Choroid plexus epithelial cell (primary cell): ENCODE measurements around the gene RET.

Source experiments
- DNase-seq: peaks from one replicate; pipeline ENCODE4 v3.0.0-alpha.2; 2010; ENCODE audit warnings: low read depth
- H3K4me3 ChIP-seq: 2 replicates; pipeline ENCODE4 v1.5.1; 2011; ENCODE audit warnings: low read depth, mild to moderate bottlenecking, control low read depth, low read length, moderate library complexity
- CTCF ChIP-seq: conservative IDR thresholded peaks from 2 replicates; pipeline ENCODE4 v1.5.1; 2011; ENCODE audit warnings: low read depth, mild to moderate bottlenecking, control low read depth, inconsistent platforms, low read length, moderate library complexity

Gene RET

GRCh38 chr10:43062402-43063160, 14.3 kb upstream of the RET start:
- no peak overlapping the region for H3K4me3 ChIP-seq
- DNase-seq, result no peak
- TF ChIP-seq CTCF, result no peak

DNA sequence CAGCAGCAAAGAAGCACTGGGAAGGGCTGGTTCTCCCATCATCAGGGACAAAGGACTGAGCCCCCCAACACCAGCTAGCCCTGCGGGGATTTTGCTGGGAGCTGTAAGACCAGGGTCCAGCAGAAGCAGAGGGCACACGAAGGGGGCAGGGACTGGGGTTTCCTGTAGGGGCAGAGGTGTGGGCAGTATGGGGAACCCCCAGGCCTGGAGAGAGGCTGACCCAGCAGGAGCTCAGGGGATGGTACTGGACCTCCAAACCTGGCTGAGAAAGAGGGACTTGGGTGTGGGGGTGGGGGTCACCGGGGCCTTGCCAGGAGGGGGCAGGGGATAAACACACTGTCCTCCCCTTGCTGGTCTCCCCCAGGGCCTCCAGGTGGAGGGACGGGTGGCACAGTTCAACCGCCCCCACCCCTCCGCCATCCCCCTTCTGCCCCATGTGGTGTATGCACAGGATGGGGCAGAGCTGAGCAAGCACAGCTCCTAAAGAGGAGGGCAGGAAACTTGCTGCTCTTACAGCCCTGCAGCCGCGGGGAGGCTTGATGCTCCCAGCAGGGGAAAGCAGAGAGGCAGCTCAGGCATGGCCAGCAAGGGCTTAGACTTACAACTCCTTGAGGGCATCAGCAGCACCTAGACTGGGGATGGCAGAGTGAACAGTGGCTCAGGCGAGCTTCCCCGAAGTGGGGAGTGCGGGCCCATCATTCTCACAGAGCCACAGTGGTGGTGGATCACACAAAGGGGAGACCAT, 12.4 kb upstream of the RET start:
- no peak overlapping the region for H3K4me3 ChIP-seq
- TF ChIP-seq CTCF, result no peak
- no peak for DNase-seq

- DNase-seq, result no peak
- no peak for TF ChIP-seq CTCF
- H3K4me3 ChIP-seq, result no peak overlapping the region
These were observed 11.6 kb upstream of the RET start for GRCh38 chr10:43065234-43065633.

DNA sequence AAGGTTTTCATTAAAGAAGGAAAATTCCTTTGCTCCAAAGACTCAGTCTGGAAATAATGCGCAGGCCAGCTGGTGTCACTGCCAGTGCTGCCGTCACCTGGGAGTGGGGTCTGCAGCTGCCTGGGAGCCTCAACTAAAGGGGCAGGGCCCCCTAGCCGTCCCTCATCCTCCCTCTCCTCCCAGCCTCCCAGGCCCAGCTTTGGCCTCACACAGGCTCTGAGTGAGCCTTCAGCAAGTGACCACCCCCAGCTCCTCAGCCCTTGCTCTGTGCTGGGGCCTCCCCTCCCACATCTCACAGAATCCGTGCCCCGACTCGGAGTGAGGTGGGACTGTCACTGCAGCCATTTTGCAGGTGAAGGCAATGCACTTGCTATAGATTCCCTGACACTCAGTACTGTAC, 11.1 kb upstream of the RET start:
- DNase-seq, result no peak
- TF ChIP-seq CTCF, result no peak
- H3K4me3 ChIP-seq, result no peak overlapping the region

- no peak overlapping the region for H3K4me3 ChIP-seq
- no peak for TF ChIP-seq CTCF
- DNase-seq, result no peak
These were observed 10.4 kb upstream of the RET start for GRCh38 chr10:43066481-43066880.

DNA sequence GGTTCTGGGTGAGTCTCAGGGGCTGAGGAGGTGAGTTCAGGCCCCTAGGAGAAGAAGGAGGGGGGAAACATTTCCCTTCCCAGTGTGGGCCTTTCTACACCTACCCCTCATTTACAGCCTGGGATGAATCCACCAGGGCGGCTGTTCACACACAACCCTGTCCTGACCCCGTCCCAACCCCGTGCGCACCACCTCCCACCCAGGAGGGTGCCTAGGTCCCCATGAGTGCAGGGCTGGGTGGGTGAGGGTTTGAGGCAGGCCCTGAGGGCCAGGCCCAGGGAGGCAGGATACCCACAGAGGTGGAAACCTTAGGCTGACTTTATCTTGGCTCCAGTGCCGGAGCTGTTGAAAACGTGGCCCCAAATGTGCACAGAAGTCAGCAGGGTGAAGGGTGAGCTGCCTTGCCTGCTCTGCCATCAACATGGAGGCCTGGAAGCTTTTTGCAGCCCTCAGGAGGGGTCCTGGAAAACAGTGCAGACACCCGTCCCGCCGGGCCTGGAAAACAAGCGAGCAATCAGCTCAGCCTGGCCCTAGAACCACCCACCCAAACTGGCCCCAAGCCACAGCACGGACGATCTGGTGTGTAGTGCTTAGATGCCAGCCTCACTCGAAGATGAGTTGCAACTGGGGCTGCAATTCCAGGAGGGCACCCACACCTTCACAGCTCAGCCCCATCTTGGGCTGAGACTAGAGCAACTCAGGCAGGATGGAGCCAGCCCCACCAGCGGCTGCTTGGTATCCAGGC, 9.3 kb upstream of the RET start:
- TF ChIP-seq CTCF, result no peak
- no peak overlapping the region for H3K4me3 ChIP-seq
- DNase-seq, result no peak
